AG04449 (cell line): ENCODE measurements around the gene IMPDH2.

Experiments
- CTCF ChIA-PET: fragments of 350-600 bp; formaldehyde crosslinking; extraction: SDS; loops from one replicate; lab custom pipeline; 2021; ENCODE audit warnings: antibody characterized with exemption; lab: Yijun Ruan, JAX
- POLR2A ChIA-PET: fragments of 400-600, 350-600 bp; formaldehyde crosslinking; extraction: SDS; loops from one replicate; lab custom pipeline; 2020; ENCODE audit warnings: antibody characterized with exemption, inconsistent platforms; lab: Yijun Ruan, JAX
- DNase-seq: peaks from one replicate; pipeline ENCODE4 v3.0.0-alpha.2; 2010; ENCODE audit warnings: low read depth, low spot score
- H3K4me3 ChIP-seq: 2 replicates; pipeline ENCODE4 v1.5.1; 2011; ENCODE audit warnings: low read depth, mild to moderate bottlenecking, control low read depth, low read length
- TF ChIP-seq, protein P1 (sequence below): IDR thresholded peaks from one replicate; pipeline ENCODE4 v1.5.1; 2011; ENCODE audit warnings: mild to moderate bottlenecking, moderate library complexity, low read length, control low read depth, inconsistent platforms; ENCODE audit not compliant: insufficient read depth; ENCODE audit errors: missing control alignments

Gene IMPDH2

DNA sequence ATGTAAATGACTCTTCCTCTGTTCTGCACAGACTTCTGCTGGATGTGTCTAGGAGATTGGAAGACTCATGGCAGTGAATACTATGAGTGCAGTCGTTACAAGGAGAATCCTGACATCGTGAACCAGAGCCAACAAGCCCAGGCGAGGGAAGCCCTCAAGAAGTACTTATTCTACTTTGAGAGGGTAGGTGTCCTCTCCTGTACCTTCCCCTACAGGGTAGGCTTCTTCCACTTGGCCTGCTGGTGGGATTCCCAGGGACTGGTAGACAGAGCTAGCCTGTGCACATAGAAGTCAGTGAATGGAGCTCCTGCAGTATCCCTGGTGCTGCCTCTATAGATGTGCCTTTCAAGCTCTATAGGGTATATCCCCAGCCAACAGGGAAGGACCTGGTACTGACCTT lies 49.7 kb downstream of the IMPDH2 start:
- TF ChIP-seq, protein P1, sequence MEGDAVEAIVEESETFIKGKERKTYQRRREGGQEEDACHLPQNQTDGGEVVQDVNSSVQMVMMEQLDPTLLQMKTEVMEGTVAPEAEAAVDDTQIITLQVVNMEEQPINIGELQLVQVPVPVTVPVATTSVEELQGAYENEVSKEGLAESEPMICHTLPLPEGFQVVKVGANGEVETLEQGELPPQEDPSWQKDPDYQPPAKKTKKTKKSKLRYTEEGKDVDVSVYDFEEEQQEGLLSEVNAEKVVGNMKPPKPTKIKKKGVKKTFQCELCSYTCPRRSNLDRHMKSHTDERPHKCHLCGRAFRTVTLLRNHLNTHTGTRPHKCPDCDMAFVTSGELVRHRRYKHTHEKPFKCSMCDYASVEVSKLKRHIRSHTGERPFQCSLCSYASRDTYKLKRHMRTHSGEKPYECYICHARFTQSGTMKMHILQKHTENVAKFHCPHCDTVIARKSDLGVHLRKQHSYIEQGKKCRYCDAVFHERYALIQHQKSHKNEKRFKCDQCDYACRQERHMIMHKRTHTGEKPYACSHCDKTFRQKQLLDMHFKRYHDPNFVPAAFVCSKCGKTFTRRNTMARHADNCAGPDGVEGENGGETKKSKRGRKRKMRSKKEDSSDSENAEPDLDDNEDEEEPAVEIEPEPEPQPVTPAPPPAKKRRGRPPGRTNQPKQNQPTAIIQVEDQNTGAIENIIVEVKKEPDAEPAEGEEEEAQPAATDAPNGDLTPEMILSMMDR, result no peak
- ChIA-PET CTCF (no interaction called here), POLR2A (no interaction called here)
- no peak overlapping the region for H3K4me3 ChIP-seq
- no peak for DNase-seq
